HepG2 (cell line): Measurements from ENCODE around the gene ASB7. TPM values are rescaled to one million over a fixed set of nuclear protein-coding genes. Genes with fewer than 3 reads are reported as not detected.

Experiments
- ATAC-seq: fragments of 200-7000 bp; cut with Tn5 transposase; 3 replicates; pipeline ENCODE4 v1.9.1; 2020; ENCODE audit warnings: mild to moderate bottlenecking, moderate library complexity
- BruUV-seq: library from RNA; stranded (reverse); fragments of 400-500 nt; replicated peaks from 2 replicates; lab custom pipeline; 2021; lab: Mats Ljungman, UMichigan
- CTCF ChIA-PET: fragments of 300-600 bp; formaldehyde crosslinking; extraction: SDS; loops from one replicate; lab custom pipeline; 2021; ENCODE audit warnings: low total read pairs, inconsistent platforms, low intra/inter-chr PET ratio; lab: Yijun Ruan, JAX
- POLR2A ChIA-PET: fragments of 350-600 bp; sonication (Branson Sonifier 250); formaldehyde crosslinking; loops from one replicate; lab custom pipeline; 2020; ENCODE audit warnings: antibody characterized with exemption, inconsistent platforms; lab: Yijun Ruan, JAX
- DNase-seq: peaks from one replicate; pipeline ENCODE4 v3.0.0-alpha.2; 2015; ENCODE audit warnings: low spot score
- FAIRE-seq: peaks from 3 replicates; lab custom pipeline; 2011; peaks lifted over from hg19 to GRCh38; lab: Jason Lieb, UNC
- H2AFZ ChIP-seq: one replicate; pipeline ENCODE4 v1.6.1; 2011; ENCODE audit warnings: low read length, inconsistent platforms
- H3K27ac ChIP-seq: fragments of 300-600 bp; 3 replicates; pipeline ENCODE4 v1.8.0; 2011; ENCODE audit warnings: mixed run types, mild to moderate bottlenecking, mixed read lengths, low read length, inconsistent platforms; ENCODE audit not compliant: insufficient read depth; ENCODE audit errors: extremely low read length
- H3K27me3 ChIP-seq, 2 experiments: fragments of 200-600 bp in 1 of 2; 2 replicates in 1 of 2; 3 replicates in 1 of 2; pipeline versions ENCODE4 v1.6.0 to v1.8.0; 2011; ENCODE audit warnings: low read length in 2 of 2, mild to moderate bottlenecking in 2 of 2, moderate library complexity in 2 of 2, inconsistent platforms in 1 of 2; ENCODE audit not compliant: insufficient read depth in 2 of 2, control insufficient read depth in 1 of 2
- H3K36me3 ChIP-seq, 2 experiments: fragments of 200-600 bp in 1 of 2; replicated peaks in 1 of 2; 2 replicates in 1 of 2; 3 replicates in 1 of 2; pipeline versions ENCODE4 v1.5.1 to v1.8.0; 2011; ENCODE audit warnings: low read length in 2 of 2, inconsistent platforms in 1 of 2; ENCODE audit not compliant: insufficient read depth in 2 of 2, control insufficient read depth in 1 of 2
- H3K4me1 ChIP-seq: 2 replicates; pipeline ENCODE4 v1.5.1; 2012; ENCODE audit warnings: low read length, inconsistent platforms; ENCODE audit not compliant: insufficient read depth
- H3K4me2 ChIP-seq: 2 replicates; pipeline ENCODE4 v1.6.0; 2011; ENCODE audit warnings: low read depth, low read length, inconsistent platforms
- H3K4me3 ChIP-seq, 3 experiments: fragments of 200-600 bp in 1 of 3; sonication (generic), shearing (Covaris generic) in 1 of 3; replicated peaks in 1 of 3; 2 replicates each; pipeline ENCODE4 v1.5.1; 2011 to 2016; ENCODE audit warnings: low read length in 3 of 3, inconsistent platforms in 2 of 3, low read depth in 2 of 3, mild to moderate bottlenecking in 2 of 3, control low read depth in 1 of 3, mixed read lengths in 1 of 3; ENCODE audit not compliant: insufficient read depth in 1 of 3
- H3K79me2 ChIP-seq: one replicate; pipeline ENCODE4 v1.6.1; 2011; ENCODE audit warnings: low read length, inconsistent platforms; ENCODE audit not compliant: insufficient read depth
- H3K9ac ChIP-seq: 2 replicates; pipeline ENCODE4 v1.6.0; 2011; ENCODE audit warnings: mild to moderate bottlenecking, low read depth, low read length, inconsistent platforms; ENCODE audit not compliant: insufficient read depth
- H3K9me3 ChIP-seq: 2 replicates; pipeline ENCODE4 v1.5.1; 2012; ENCODE audit warnings: mild to moderate bottlenecking, low read length
- H4K20me1 ChIP-seq: 2 replicates; pipeline ENCODE4 v1.6.0; 2011; ENCODE audit warnings: inconsistent platforms, mild to moderate bottlenecking, low read length, moderate library complexity; ENCODE audit not compliant: insufficient read depth
- ARNT ChIP-seq: fragments of 450-650 bp; IDR thresholded peaks from 2 replicates; pipeline ENCODE4 v1.6.1; 2017
- CREB1 ChIP-seq, 2 experiments: fragments of 450-650 bp in 1 of 2; IDR thresholded peaks; 2 replicates each; pipeline ENCODE4 v1.6.1; 2016 to 2017; ENCODE audit warnings: control low read depth in 1 of 2, mild to moderate bottlenecking in 1 of 2, missing compliant biosample characterization in 1 of 2, missing genetic modification characterization in 1 of 2
- PITX1 ChIP-seq: sonication (generic); formaldehyde crosslinking; IDR thresholded peaks from 2 replicates; pipeline ENCODE4 v1.5.1; 2020; ENCODE audit warnings: mild to moderate bottlenecking, missing genetic modification reagents
- PRMT3 ChIP-seq: sonication (generic); formaldehyde crosslinking; IDR thresholded peaks from 2 replicates; pipeline ENCODE4 v1.8.1; 2022; ENCODE audit warnings: low read depth, mild to moderate bottlenecking, moderate library complexity, missing genetic modification reagents, borderline replicate concordance
- RNF2 ChIP-seq: fragments of 450-650 bp; conservative IDR thresholded peaks from 2 replicates; pipeline ENCODE4 v1.6.1; 2016; ENCODE audit warnings: low read depth
- SNAI1 ChIP-seq: sonication (generic); formaldehyde crosslinking; IDR thresholded peaks from 2 replicates; pipeline ENCODE4 v1.5.0; 2020; ENCODE audit warnings: mild to moderate bottlenecking, missing genetic modification reagents, borderline replicate concordance
- YEATS2 ChIP-seq: sonication (generic); formaldehyde crosslinking; IDR thresholded peaks from 2 replicates; pipeline ENCODE4 v1.4.0; 2020; ENCODE audit warnings: missing genetic modification reagents, borderline replicate concordance
- ZNF225 ChIP-seq: sonication (generic); formaldehyde crosslinking; IDR thresholded peaks from 2 replicates; pipeline ENCODE4 v1.4.0; 2020; ENCODE audit warnings: mild to moderate bottlenecking, missing genetic modification reagents
- ZNF326 ChIP-seq: sonication (generic); formaldehyde crosslinking; IDR thresholded peaks from 2 replicates; pipeline ENCODE4 v1.4.0; 2020; ENCODE audit warnings: missing genetic modification reagents, borderline replicate concordance
- ZNF589 ChIP-seq: sonication (generic); formaldehyde crosslinking; conservative IDR thresholded peaks from 2 replicates; pipeline ENCODE4 v1.8.0; 2022; ENCODE audit warnings: mild to moderate bottlenecking, moderate library complexity, missing genetic modification reagents
- ZNF816 ChIP-seq: sonication (generic); formaldehyde crosslinking; IDR thresholded peaks from 2 replicates; pipeline ENCODE4 v1.8.0; 2022; ENCODE audit warnings: missing genetic modification reagents, mild to moderate bottlenecking, borderline replicate concordance
- WGBS: methylation state at CpG from one replicate; pipeline ENCODE4 v1.1.6; 2017; ENCODE audit warnings: low lambda C conversion rate; 5-methylcytosine and 5-hydroxymethylcytosine counted together
- in situ Hi-C: cut with HindIII; loops from 2 replicates; pipeline ENCODE4 v1.10.0; 2017; ENCODE audit warnings: low pct_unique_long_range_greater_than_20kb; ENCODE audit not compliant: extremely low pct_ligation_motif_present
- intact Hi-C: fragments of 100-400 bp; cut with micrococcal nuclease; formaldehyde crosslinking; loops from one replicate; pipeline ENCODE4 v1.10.0; 2022; ENCODE audit not compliant: unreplicated experiment
- polyA plus RNA-seq, 8 experiments: library from polyadenylated mRNA; depleted of rRNA in 3 of 8; stranded (reverse) in 7 of 8; unstranded in 1 of 8; fragments of >200 nt; fragmentation: Illumina TruSeq in 4 of 8; extraction: Trizol in 4 of 8; gene quantifications; 2 replicates each; pipeline versions ENCODE4 v1.2.1 to v1.2.3, GENCODE V29; 2011 to 2016; ENCODE audit warnings: low read depth in 4 of 8, missing spikeins in 1 of 8, mixed read lengths in 1 of 8; ENCODE audit not compliant: insufficient read depth in 1 of 8
- total RNA-seq, 5 experiments: library from RNA; depleted of rRNA; stranded (reverse); fragments of >200 nt; fragmentation: Illumina TruSeq; extraction: Trizol; gene quantifications; 2 replicates each; pipeline ENCODE4 v1.2.3, GENCODE V29; 2016; ENCODE audit warnings: low read depth in 1 of 5
- TF ChIP-seq, protein P1 (sequence below): sonication (generic); formaldehyde crosslinking; IDR thresholded peaks from 2 replicates; pipeline ENCODE4 v1.4.0; 2020; ENCODE audit warnings: missing genetic modification reagents, borderline replicate concordance
- TF ChIP-seq, protein P2 (sequence below): sonication (generic); formaldehyde crosslinking; IDR thresholded peaks from 2 replicates; pipeline ENCODE4 v1.8.1; 2023; ENCODE audit warnings: mild to moderate bottlenecking, missing genetic modification reagents
- TF ChIP-seq, protein P3 (sequence below): sonication (generic); formaldehyde crosslinking; IDR thresholded peaks from 2 replicates; pipeline ENCODE4 v1.5.0; 2020; ENCODE audit warnings: missing genetic modification reagents

Gene ASB7
- total and polyA plus RNA-seq, 2 of the 13 experiments (the other 11 are each of a cell fraction or from before 2014, with no cell fraction given) = 7.7 to 12.1 TPM

DNA sequence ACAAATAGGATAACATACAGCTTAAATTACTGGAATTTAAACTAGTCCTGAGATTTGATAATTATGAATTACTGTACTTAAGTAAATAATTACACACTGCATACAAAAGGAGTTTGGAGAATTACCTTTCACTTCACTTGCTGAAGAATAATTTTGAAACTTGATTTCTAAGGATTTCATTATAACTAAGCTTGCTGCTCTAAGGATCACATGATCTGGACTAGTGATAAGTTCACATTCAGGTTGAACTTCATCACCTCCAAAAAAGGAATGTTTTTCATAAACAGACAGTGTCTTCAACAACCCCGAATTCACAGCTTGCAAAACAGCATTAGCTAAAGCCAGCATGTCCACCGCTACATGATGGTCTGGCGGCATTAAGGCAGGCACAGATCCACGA lies 28.9 kb upstream of the ASB7 start:
- Histone ChIP-seq H2AFZ (no peak overlapping the region), H3K9me3 (no peaks in the 10 kb centered on the region), H3K4me2 (no peak overlapping the region), H3K4me1 (no peaks in the 10 kb centered on the region), H4K20me1 (no peaks in the 10 kb centered on the region), H3K9ac (no peak overlapping the region), H3K79me2 (no peaks in the 10 kb centered on the region), H3K27ac (no peak overlapping the region), H3K4me3 (no peak overlapping the region), H3K27me3 (no peaks in the 10 kb centered on the region), H3K36me3 (peaks cover 0 to 32% of the 10 kb centered on the region in 2 experiments; a peak in 3 of 5 replicates)
- intact Hi-C loops (no loop called here), in situ Hi-C loops (no loop called here)
- 97% methylated on average over 4 of the region's 4 CpGs for WGBS
- ATAC-seq (no peak), FAIRE-seq (no peak), DNase-seq (no peak)
- ChIA-PET POLR2A (no interaction called here), CTCF (no interaction called here)
- TF ChIP-seq ZNF816 (CRISPR knock-in tag) (no peak), RNF2 (no peak), SNAI1 (no peak)
- no TSS peak for BruUV-seq

DNA sequence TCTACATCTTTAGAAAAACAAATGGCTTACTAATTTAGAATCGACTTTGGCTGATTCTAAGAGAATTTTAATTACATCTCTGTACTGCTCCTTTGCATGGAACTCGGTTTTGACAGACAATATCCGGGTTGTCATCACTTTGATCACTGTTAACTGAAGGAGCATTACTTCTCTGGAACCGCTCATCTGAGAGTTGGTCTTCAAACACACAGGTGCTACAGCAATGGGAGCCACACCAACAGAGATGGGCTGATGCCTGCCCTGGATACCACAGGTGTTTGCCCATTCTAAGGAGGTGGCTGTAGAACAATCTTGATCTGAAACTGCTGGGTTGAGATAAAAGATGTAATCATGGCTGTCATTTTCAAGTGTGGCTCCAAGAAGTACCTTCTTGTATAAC lies 22.0 kb upstream of the ASB7 start:
- 88% methylated on average over 4 of the region's 4 CpGs for WGBS
- no peak overlapping the region for H2AFZ ChIP-seq
- DNase-seq (no peak), FAIRE-seq (no peak), ATAC-seq (no peak)
- H3K27ac ChIP-seq = no peak overlapping the region
- H3K4me1 ChIP-seq = no peaks in the 10 kb centered on the region
- no peak overlapping the region for H3K9ac ChIP-seq
- no TSS peak for BruUV-seq
- intact Hi-C loops (no loop called here), in situ Hi-C loops (no loop called here)
- H3K27me3 ChIP-seq = no peaks in the 10 kb centered on the region
- CTCF ChIA-PET = no interaction called here
- H3K9me3 ChIP-seq = no peaks in the 10 kb centered on the region
- no peaks in the 10 kb centered on the region for H4K20me1 ChIP-seq
- H3K79me2 ChIP-seq = peaks cover 2% of the 10 kb centered on the region
- POLR2A ChIA-PET = no interaction called here
- no peak overlapping the region for H3K4me3 ChIP-seq
- 0 out of 5 replicates have a peak, but pooled peaks cover 0 to 3% of the 10 kb centered on the region in 2 experiments for H3K36me3 ChIP-seq
- no peak overlapping the region for H3K4me2 ChIP-seq
- TF ChIP-seq, protein P1, sequence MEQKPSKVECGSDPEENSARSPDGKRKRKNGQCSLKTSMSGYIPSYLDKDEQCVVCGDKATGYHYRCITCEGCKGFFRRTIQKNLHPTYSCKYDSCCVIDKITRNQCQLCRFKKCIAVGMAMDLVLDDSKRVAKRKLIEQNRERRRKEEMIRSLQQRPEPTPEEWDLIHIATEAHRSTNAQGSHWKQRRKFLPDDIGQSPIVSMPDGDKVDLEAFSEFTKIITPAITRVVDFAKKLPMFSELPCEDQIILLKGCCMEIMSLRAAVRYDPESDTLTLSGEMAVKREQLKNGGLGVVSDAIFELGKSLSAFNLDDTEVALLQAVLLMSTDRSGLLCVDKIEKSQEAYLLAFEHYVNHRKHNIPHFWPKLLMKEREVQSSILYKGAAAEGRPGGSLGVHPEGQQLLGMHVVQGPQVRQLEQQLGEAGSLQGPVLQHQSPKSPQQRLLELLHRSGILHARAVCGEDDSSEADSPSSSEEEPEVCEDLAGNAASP (CRISPR knock-in tag) = no peak
- TF ChIP-seq ARNT = no peak
- TF ChIP-seq CREB1 (IDR thresholded peaks at IDR 0.05) = no peak
- no peak for TF ChIP-seq CREB1 (CRISPR knock-in tag; IDR thresholded peaks at IDR 0.05)
- no peak for TF ChIP-seq PITX1 (CRISPR knock-in tag)
- TF ChIP-seq, protein P2, sequence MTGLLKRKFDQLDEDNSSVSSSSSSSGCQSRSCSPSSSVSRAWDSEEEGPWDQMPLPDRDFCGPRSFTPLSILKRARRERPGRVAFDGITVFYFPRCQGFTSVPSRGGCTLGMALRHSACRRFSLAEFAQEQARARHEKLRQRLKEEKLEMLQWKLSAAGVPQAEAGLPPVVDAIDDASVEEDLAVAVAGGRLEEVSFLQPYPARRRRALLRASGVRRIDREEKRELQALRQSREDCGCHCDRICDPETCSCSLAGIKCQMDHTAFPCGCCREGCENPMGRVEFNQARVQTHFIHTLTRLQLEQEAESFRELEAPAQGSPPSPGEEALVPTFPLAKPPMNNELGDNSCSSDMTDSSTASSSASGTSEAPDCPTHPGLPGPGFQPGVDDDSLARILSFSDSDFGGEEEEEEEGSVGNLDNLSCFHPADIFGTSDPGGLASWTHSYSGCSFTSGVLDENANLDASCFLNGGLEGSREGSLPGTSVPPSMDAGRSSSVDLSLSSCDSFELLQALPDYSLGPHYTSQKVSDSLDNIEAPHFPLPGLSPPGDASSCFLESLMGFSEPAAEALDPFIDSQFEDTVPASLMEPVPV = no peak
- TF ChIP-seq ZNF326 = no peak
- TF ChIP-seq PRMT3 (CRISPR knock-in tag) = no peak
- TF ChIP-seq ZNF225 (CRISPR knock-in tag) = no peak
- TF ChIP-seq, protein P3, sequence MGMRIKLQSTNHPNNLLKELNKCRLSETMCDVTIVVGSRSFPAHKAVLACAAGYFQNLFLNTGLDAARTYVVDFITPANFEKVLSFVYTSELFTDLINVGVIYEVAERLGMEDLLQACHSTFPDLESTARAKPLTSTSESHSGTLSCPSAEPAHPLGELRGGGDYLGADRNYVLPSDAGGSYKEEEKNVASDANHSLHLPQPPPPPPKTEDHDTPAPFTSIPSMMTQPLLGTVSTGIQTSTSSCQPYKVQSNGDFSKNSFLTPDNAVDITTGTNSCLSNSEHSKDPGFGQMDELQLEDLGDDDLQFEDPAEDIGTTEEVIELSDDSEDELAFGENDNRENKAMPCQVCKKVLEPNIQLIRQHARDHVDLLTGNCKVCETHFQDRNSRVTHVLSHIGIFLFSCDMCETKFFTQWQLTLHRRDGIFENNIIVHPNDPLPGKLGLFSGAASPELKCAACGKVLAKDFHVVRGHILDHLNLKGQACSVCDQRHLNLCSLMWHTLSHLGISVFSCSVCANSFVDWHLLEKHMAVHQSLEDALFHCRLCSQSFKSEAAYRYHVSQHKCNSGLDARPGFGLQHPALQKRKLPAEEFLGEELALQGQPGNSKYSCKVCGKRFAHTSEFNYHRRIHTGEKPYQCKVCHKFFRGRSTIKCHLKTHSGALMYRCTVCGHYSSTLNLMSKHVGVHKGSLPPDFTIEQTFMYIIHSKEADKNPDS (CRISPR knock-in tag) = no peak
- no peak for TF ChIP-seq YEATS2 (CRISPR knock-in tag)
- TF ChIP-seq ZNF589 (CRISPR knock-in tag) = no peak
